Memory B cell (primary cell): ENCODE results near the gene FAM228B.
A peak's percentile ranks its signal among the peaks of the same experiment; 100 is the strongest.

Source experiments
- ATAC-seq: fragments of 150-1000 bp; cut with Tn5 transposase; 2 replicates; pipeline ENCODE4 v1.10.0; 2021; ENCODE audit warnings: low read depth, mild to moderate bottlenecking, moderate library complexity
- DNase-seq, 2 donors: peaks; one replicate each; pipeline ENCODE4 v3.0.0; 2022; ENCODE audit warnings: low spot score in 2 of 2
- H3K27ac Mint-ChIP-seq: one replicate; pipeline ENCODE4 v1.8.0; 2022; ENCODE audit warnings: mild to moderate bottlenecking, moderate library complexity, mixed read lengths
- H3K27me3 Mint-ChIP-seq: one replicate; pipeline ENCODE4 v1.8.0; 2022; ENCODE audit warnings: mixed read lengths
- H3K36me3 Mint-ChIP-seq: one replicate; pipeline ENCODE4 v1.8.0; 2022; ENCODE audit warnings: mild to moderate bottlenecking, mixed read lengths
- H3K4me1 Mint-ChIP-seq: one replicate; pipeline ENCODE4 v1.8.0; 2022; ENCODE audit warnings: mixed read lengths
- H3K4me3 Mint-ChIP-seq: one replicate; pipeline ENCODE4 v1.8.0; 2022; ENCODE audit warnings: mild to moderate bottlenecking, moderate library complexity, mixed read lengths
- H3K9me3 Mint-ChIP-seq: one replicate; pipeline ENCODE4 v1.8.0; 2022; ENCODE audit warnings: mixed read lengths

The FAM228B gene

GRCh38 chr2:24153478-24153877, 30.2 kb downstream of the FAM228B start:
- Mint-ChIP-seq H3K4me1 (no peaks in the 10 kb centered on the region), H3K27ac (no peak overlapping the region), H3K27me3 (no peaks in the 10 kb centered on the region), H3K4me3 (no peak overlapping the region), H3K36me3 (peaks cover 33% of the 10 kb centered on the region), H3K9me3 (peaks cover 5% of the 10 kb centered on the region)
- ATAC-seq (no peak), DNase-seq (no peak)

GRCh38 chr2:24158131-24158530, 34.9 kb downstream of the FAM228B start:
- Mint-ChIP-seq H3K36me3 (peaks cover 27% of the 10 kb centered on the region), H3K27ac (no peak overlapping the region), H3K27me3 (no peaks in the 10 kb centered on the region), H3K9me3 (no peaks in the 10 kb centered on the region), H3K4me1 (no peaks in the 10 kb centered on the region), H3K4me3 (no peak overlapping the region)
- DNase-seq (no peak), ATAC-seq (no peak)

- H3K27me3 Mint-ChIP-seq = no peaks in the 10 kb centered on the region
- no peaks in the 10 kb centered on the region for H3K9me3 Mint-ChIP-seq
- DNase-seq = no peak
- peaks cover 27% of the 10 kb centered on the region for H3K36me3 Mint-ChIP-seq
- H3K4me1 Mint-ChIP-seq = peaks cover under 1% of the 10 kb centered on the region
- H3K27ac Mint-ChIP-seq = no peak overlapping the region
- no peak for ATAC-seq
- H3K4me3 Mint-ChIP-seq = no peak overlapping the region
Measured at GRCh38 chr2:24159708-24160107, 36.4 kb downstream of the FAM228B start.

GRCh38 chr2:24160761-24161160, 37.5 kb downstream of the FAM228B start:
- Mint-ChIP-seq H3K4me3 (no peak overlapping the region), H3K27ac (no peak overlapping the region), H3K27me3 (no peaks in the 10 kb centered on the region), H3K9me3 (no peaks in the 10 kb centered on the region), H3K36me3 (peaks cover 26% of the 10 kb centered on the region), H3K4me1 (peaks cover 4% of the 10 kb centered on the region)
- DNase-seq (no peak), ATAC-seq (no peak)

- Mint-ChIP-seq H3K27ac (no peak overlapping the region), H3K27me3 (no peaks in the 10 kb centered on the region), H3K36me3 (peaks cover 21% of the 10 kb centered on the region), H3K4me1 (peaks cover 4% of the 10 kb centered on the region), H3K4me3 (no peak overlapping the region), H3K9me3 (no peaks in the 10 kb centered on the region)
- ATAC-seq (no peak), DNase-seq (no peak)
Measured at GRCh38 chr2:24162494-24162893, 39.2 kb downstream of the FAM228B start.

- H3K27ac Mint-ChIP-seq = no peak overlapping the region
- peaks cover 4% of the 10 kb centered on the region for H3K4me1 Mint-ChIP-seq
- ATAC-seq = no peak
- H3K27me3 Mint-ChIP-seq = no peaks in the 10 kb centered on the region
- H3K9me3 Mint-ChIP-seq = no peaks in the 10 kb centered on the region
- DNase-seq = no peak
- H3K36me3 Mint-ChIP-seq = peaks cover 22% of the 10 kb centered on the region
- H3K4me3 Mint-ChIP-seq = no peak overlapping the region
Measured at GRCh38 chr2:24163186-24163585, 39.9 kb downstream of the FAM228B start.

GRCh38 chr2:24163601-24164000, 40.3 kb downstream of the FAM228B start:
- Mint-ChIP-seq H3K4me1 (peaks cover 4% of the 10 kb centered on the region), H3K36me3 (peaks cover 19% of the 10 kb centered on the region), H3K27me3 (no peaks in the 10 kb centered on the region), H3K27ac (no peak overlapping the region), H3K9me3 (no peaks in the 10 kb centered on the region), H3K4me3 (no peak overlapping the region)
- ATAC-seq = no peak
- no peak for DNase-seq

GRCh38 chr2:24164416-24164973, 41.2 kb downstream of the FAM228B start:
- DNase-seq (peak; percentile 44 to 59), ATAC-seq (peak; percentile 89)
- peak overlapping the region; percentile 74 for H3K4me3 Mint-ChIP-seq
- peak overlapping the region; percentile 43 for H3K27ac Mint-ChIP-seq
- H3K36me3 Mint-ChIP-seq = peaks cover 14% of the 10 kb centered on the region
- H3K9me3 Mint-ChIP-seq = no peaks in the 10 kb centered on the region
- no peaks in the 10 kb centered on the region for H3K27me3 Mint-ChIP-seq
- H3K4me1 Mint-ChIP-seq = peaks cover 4% of the 10 kb centered on the region

- Mint-ChIP-seq H3K4me3 (no peak overlapping the region), H3K4me1 (peaks cover 4% of the 10 kb centered on the region), H3K36me3 (peaks cover 4% of the 10 kb centered on the region), H3K9me3 (peaks cover 2% of the 10 kb centered on the region), H3K27ac (no peak overlapping the region), H3K27me3 (no peaks in the 10 kb centered on the region)
- DNase-seq (no peak), ATAC-seq (no peak)
Measured at GRCh38 chr2:24169023-24169422, 45.8 kb downstream of the FAM228B start.

- Mint-ChIP-seq H3K36me3 (peaks cover 2% of the 10 kb centered on the region), H3K9me3 (peaks cover 2% of the 10 kb centered on the region), H3K27ac (no peak within 1 kb of the TSS), H3K4me1 (no peaks in the 10 kb centered on the region), H3K27me3 (no peaks in the 10 kb centered on the region), H3K4me3 (no peak within 1 kb of the TSS)
- DNase-seq = no peak
- ATAC-seq = no peak
Measured at GRCh38 chr2:24174851-24175277, 51.6 kb downstream of the FAM228B start, which contains the start of gene FAM228A. Gene FAM228A, plus strand, starts transcription at chr2:24175053. Its CDS starts 428 bp downstream, at chr2:24175481.

GRCh38 chr2:24175631-24176187, 52.4 kb downstream of the FAM228B start:
- H3K4me1 Mint-ChIP-seq = no peaks in the 10 kb centered on the region

GRCh38 chr2:24176326-24176725, 53.1 kb downstream of the FAM228B start:
- no peak overlapping the region for H3K27ac Mint-ChIP-seq
- H3K9me3 Mint-ChIP-seq = peaks cover 2% of the 10 kb centered on the region
- H3K27me3 Mint-ChIP-seq = no peaks in the 10 kb centered on the region
- no peaks in the 10 kb centered on the region for H3K4me1 Mint-ChIP-seq
- DNase-seq (no peak), ATAC-seq (no peak)
- H3K36me3 Mint-ChIP-seq = peaks cover 2% of the 10 kb centered on the region
- no peak overlapping the region for H3K4me3 Mint-ChIP-seq

More at GRCh38 chr2:24175631-24176187, 52.4 kb downstream of the FAM228B start:
- H3K27me3 Mint-ChIP-seq = no peaks in the 10 kb centered on the region
- H3K4me3 Mint-ChIP-seq = no peak overlapping the region
- ATAC-seq (no peak), DNase-seq (no peak)
- H3K36me3 Mint-ChIP-seq = peaks cover 2% of the 10 kb centered on the region
- H3K9me3 Mint-ChIP-seq = peaks cover 2% of the 10 kb centered on the region
- no peak overlapping the region for H3K27ac Mint-ChIP-seq

- DNase-seq (no peak), ATAC-seq (no peak)
- Mint-ChIP-seq H3K36me3 (no peaks in the 10 kb centered on the region), H3K9me3 (no peaks in the 10 kb centered on the region), H3K27ac (no peak overlapping the region), H3K27me3 (no peaks in the 10 kb centered on the region), H3K4me1 (no peaks in the 10 kb centered on the region), H3K4me3 (no peak overlapping the region)
Measured at GRCh38 chr2:24179683-24180082, 56.4 kb downstream of the FAM228B start.

GRCh38 chr2:24181849-24182248, 58.6 kb downstream of the FAM228B start:
- no peaks in the 10 kb centered on the region for H3K27me3 Mint-ChIP-seq
- no peaks in the 10 kb centered on the region for H3K9me3 Mint-ChIP-seq
- ATAC-seq (no peak), DNase-seq (no peak)
- H3K36me3 Mint-ChIP-seq = no peaks in the 10 kb centered on the region
- no peak overlapping the region for H3K27ac Mint-ChIP-seq
- H3K4me3 Mint-ChIP-seq = no peak overlapping the region
- H3K4me1 Mint-ChIP-seq = no peaks in the 10 kb centered on the region

- no peaks in the 10 kb centered on the region for H3K4me1 Mint-ChIP-seq
- no peak overlapping the region for H3K27ac Mint-ChIP-seq
- H3K36me3 Mint-ChIP-seq = peaks cover 4% of the 10 kb centered on the region
- no peak overlapping the region for H3K4me3 Mint-ChIP-seq
- H3K27me3 Mint-ChIP-seq = no peaks in the 10 kb centered on the region
- no peak for DNase-seq
- ATAC-seq = no peak
- no peaks in the 10 kb centered on the region for H3K9me3 Mint-ChIP-seq
Measured at GRCh38 chr2:24182507-24182906, 59.2 kb downstream of the FAM228B start.
